ENCODE measurements around the gene HMGCS2.
"Not testable (repeated sequence)": the region's sequence is repeated elsewhere in the genome, so short reads cannot be mapped to it uniquely, and the experiment has no call there.

The HMGCS2 gene

DNA sequence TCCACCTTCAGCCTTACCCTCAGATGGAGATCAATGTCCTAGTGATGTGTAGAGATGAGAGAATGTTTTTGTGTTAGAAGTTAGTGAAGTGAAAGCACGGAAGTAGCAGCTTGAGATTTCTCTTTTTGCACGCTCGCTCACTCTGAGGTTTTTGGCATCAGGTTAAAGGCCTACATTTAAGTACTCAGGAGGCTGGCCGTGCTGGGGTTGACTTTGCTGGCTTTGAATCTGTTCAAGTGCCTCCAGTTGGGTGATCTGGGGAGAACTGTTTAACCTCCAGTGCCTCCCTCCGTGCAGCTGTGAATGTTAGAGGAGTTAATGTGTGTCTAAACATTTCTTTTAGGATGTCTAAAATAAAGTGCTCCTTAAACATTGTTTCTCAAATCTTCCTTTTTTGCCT lies 43.1 kb downstream of the HMGCS2 start:
- no peak for DNase-seq

DNA sequence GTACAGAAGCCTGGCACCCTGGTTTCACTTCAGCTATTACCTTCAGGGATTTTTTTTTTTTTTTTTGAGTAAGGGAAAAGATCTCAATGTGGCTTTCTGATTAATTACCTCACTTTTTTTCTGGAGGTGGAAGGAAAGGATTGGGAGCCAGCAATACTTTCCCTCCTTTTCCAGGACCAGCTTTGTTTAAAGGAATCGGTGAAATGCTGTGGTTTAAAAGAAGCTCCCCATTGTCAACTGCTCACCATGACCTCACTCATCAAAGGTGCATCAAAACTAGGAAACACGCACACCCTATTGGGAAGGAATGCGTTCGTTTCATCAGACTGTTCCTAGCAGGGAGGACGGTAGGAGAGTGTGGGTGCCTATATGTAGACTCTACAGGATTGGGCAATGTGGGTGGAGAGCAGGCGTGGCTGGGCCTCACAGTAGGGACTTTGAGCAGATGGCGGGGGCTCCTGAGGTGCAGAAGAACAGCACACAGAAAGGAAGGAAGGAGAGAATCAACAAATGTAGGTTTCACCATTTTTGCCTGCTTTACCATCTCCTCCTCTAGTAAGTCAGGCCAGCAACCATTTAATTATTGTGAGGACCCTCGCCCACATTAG lies 44.0 kb downstream of the HMGCS2 start:
- no peak for DNase-seq

DNA sequence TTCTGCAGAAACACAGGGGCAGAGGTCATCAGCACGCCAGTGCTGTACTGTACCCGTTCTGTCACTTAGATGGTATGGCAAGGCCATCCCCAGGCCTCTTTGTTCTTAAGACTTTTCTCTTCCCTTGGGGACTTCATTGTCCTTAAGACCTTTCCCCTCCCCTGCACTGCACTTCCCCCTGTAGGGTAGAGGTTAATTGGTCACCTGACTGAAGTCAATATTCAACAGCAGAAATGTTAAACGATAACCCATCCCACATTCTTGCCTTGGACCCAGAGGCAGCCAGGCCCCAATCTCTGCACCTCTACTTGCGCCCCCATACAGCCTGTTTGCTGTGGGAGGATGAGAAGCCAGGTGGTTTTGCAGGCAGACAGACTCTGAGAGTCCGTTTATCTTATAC lies 46.8 kb downstream of the HMGCS2 start:
- DNase-seq = no peak

DNA sequence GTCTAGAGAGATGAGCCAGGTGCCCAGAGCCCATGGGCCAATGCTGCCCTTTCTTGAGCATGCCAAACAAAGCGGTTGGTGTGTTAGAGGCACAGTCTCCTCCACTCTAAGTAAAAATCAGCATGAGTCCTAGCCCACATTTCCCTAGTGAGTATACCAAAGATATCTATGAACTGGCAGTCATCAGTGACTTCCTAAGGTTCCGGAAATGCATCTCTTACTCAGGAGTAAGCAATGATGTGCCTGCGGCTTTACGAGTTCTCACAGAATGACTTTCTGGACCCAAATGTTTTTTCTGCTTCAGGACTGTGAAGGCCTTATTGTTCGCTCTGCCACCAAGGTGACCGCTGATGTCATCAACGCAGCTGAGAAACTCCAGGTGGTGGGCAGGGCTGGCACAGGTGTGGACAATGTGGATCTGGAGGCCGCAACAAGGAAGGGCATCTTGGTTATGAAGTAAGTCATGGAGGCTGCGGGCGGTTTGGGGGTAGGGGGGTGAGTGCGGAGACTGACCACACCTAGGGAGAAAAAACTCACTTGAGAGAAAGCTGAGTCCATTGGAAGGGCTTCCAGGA lies 47.8 kb downstream of the HMGCS2 start:
- no peak for DNase-seq

DNA sequence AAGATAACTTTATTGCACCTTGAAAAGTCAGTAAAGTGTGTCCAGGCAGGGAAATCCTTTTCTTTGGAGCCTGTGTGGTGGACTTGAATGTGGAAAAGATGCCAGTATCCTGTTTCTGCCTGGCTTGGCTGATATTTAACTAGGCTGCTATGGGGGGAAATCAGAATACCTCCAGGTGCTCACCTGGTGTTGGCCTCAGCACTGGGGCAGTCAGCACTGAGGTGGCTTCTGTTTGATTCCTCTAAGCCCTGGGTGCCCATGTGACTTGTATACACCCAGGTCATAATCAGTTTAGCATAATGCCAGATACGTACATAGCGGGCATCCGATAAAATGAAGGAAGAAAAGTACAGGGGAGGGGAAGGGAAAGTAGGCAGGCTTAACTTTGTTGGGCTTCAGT lies 49.7 kb downstream of the HMGCS2 start:
- no peak for DNase-seq

DNA sequence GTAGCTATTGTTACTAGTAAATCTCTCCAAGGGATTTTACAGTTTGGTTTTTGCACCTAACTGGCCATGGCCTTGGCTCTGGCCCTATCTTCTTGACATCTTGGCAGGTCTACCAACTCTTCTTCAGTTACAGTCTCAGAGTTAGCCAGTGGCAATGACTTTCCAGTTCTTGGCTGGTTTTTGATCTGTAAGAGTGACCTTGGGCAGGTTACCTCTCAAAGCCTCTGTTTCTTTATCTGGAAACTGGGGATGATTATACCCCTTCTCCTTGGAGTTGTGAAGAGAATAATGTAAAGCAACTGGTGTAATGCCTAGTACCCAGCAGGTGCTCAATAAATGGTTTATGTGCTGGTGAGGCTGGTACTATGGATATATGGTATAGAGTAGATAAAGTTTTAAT lies 50.3 kb downstream of the HMGCS2 start:
- DNase-seq = no peak

DNA sequence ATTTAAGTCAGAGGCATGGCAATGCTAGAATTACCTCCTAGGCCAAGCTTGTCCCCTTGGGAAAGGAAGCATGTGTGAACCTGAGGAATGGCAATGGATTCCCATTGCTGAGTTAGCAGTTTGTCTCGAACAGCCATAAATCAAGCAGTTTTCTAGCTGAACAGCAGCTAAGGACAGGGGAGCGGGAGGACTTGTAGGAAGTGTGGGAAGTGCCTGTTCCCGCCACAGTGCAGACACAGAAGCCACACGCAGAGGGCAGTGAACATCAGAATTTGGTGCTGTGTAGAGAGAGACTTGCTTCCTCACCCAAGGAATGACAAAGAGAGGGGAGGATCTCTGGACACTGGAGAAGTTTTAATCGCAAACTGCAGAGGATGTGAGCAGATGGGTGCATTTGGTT lies 53.2 kb downstream of the HMGCS2 start:
- peak; percentile 34 for DNase-seq

DNA sequence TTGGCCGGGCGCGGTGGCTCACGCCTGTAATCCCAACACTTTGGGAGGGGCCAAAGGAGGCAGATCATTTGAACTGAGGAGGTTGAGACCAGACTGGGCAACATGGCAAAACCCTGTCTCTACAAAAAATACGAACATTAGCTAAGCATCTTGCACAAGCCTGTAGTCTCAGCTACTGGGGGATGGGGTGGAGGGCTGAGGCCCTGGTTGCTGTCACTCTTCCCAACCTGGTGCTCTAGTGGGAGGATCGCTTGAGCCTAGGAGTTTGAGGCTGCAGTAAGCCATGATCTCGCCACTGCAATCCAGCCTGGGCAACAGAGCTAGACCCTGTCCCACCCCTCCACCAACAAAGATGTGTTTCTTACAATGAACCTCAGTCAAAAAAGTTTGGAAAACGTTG lies 54.1 kb downstream of the HMGCS2 start:
- DNase-seq = peak; percentile 14

DNA sequence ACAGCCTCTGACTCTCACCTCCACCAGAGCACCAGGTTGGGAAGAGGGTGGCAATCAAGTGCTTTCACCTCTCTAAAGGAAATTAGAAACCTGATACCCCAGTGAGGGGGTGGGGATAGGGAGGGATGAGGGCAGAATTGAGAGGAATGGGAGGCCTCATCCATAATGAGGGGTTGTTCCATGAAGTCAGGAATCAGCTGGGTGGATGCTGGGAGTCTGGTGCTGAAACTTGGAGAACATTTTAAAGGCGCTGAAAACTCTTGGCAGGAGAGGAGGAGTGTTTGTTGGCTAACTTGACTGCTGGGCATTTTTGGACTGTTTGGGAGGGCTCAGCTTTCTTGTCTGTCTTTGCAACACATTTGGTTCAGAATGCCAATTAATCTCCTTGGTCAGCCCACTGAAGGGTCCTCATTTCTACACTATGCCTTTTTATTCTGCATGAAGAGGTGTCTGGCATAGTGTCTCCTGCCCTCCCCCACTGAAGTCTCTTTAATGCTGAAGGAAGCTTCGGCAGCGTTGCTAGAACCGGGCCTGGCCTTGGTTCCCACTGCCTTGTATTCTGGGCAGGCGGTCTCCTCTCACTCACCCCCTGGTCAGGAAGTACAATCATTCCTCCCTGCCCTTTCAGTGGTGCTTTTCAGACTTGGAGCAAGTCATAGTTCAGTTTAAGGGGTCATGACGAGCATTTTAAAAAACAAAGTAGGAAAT lies 54.8 kb downstream of the HMGCS2 start:
- no peak for DNase-seq

DNA sequence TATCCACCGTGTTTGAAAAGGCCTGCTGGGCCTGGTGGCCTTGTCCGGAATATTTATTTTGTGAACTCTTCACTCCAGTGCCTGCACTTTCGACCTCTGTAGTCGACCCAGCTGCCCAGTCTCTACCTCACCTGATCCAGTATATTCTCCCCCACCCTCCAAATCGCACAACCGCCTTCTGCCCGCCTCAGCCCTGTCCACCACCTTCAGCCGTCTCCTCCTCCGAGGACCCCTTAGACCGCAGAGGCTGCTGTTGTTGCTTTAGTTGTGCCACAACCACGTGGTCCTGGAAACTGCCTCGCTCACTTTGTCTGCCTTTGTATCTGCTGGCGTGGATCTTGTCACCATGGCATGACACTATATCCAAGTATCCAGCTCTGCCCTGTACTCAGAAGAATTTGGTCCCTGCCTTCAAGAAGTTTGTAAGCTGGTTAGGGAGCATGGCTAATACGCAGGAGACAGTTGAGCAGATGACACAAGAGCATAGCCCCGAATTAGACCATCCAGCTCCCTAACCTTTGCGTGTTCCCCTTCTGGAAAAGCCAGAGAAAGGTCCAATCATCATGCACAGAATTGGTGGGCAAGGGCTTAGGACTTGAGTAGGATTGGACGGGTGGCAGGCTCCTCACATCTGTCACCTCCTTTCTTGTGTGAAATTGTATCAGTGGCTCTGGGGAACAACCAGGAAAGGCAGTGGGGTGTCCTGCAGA lies 55.5 kb downstream of the HMGCS2 start:
- DNase-seq = peak; percentile 11

DNA sequence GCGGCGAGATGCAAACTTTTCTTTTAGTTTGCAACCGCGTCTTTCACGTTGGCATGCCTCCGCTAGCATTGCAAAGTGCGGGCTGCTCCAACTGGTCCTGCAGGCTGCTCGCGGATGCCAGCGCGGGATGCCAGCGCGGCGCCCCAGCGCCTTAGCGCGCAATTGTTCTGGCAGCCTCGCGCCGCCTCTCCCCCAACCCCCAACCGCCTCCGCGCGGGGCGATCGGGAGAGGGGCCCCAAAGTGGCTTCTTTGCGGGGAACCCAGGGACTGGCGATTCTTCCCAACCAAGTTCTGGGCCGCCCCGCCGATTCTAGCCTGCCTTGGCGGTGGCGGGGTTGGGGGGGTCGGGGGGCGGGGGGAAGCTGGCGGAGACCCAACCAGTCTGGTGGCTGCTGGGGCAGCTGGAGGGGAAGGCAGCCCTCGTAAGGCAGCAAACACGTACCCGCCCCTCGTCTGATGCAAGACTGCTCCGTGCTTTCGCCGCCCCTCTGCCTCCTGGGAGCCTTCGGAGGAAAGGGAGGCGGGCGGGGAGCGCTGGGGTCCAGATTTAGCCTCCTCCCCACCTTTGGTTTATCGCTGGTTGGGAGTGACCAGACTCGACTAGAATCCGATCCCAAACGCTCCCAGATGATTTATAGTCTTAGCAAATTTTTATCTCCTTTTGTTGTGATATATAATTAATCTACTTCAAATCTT lies 56.2 kb downstream of the HMGCS2 start:
- DNase-seq = peak; percentile 87

DNA sequence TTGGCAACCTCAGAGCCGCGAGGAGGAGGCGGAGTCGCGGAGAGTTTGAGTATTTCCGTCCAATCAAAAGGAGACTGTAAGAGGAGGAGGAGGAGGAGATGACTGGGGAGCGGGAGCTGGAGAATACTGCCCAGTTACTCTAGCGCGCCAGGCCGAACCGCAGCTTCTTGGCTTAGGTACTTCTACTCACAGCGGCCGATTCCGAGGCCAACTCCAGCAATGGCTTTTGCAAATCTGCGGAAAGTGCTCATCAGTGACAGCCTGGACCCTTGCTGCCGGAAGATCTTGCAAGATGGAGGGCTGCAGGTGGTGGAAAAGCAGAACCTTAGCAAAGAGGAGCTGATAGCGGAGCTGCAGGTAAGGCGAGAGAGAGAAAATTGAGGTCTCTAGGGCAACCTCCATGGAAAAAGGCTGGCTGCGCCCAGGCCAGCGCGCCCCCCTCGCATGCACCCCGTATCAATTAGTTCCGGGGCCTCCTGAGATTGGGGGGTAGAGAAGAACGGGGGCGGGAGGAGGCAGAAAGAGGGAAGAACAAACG lies 56.8 kb downstream of the HMGCS2 start, which contains the start of gene PHGDH:
Gene PHGDH (plus strand): TSS at position 131 of the 538 bp plus-strand sequence. CDS start 89 bp downstream, at position 220.
- peak; percentile 90 for DNase-seq

DNA sequence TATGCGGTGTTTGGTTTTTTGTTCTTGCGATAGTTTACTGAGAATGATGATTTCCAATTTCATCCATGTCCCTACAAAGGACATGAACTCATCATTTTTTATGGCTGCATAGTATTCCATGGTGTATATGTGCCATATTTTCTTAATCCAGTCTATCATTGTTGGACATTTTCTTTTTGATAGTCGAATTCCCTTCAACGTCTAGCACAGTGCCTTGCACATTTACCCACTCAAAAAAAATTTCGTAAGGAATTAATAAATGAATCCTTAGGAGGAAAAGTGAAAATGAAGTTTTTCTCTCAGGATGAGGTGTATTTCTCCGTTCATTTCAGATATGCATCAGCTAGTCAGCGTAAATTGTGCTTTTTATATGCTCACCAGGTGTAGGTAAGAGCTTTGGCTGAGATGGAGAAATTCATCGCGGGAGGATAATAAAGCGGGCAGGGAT lies 57.3 kb downstream of the HMGCS2 start:
- not testable (repeated sequence) for DNase-seq

DNA sequence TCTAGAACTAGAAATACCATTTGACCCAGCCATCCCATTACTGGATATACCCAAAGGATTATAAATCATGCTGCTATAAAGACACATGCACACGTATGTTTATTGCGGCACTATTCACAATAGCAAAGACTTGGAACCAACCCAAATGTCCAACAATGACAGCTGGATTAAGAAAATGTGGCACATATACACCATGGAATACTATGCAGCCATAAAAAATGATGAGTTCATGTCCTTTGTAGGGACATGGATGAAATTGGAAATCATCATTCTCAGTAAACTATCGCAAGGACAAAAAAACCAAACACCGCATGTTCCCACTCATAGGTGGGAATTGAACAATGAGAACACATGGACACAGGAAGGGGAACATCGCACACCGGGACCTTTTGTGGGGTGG lies 62.1 kb downstream of the HMGCS2 start:
- not testable (repeated sequence) for DNase-seq

DNA sequence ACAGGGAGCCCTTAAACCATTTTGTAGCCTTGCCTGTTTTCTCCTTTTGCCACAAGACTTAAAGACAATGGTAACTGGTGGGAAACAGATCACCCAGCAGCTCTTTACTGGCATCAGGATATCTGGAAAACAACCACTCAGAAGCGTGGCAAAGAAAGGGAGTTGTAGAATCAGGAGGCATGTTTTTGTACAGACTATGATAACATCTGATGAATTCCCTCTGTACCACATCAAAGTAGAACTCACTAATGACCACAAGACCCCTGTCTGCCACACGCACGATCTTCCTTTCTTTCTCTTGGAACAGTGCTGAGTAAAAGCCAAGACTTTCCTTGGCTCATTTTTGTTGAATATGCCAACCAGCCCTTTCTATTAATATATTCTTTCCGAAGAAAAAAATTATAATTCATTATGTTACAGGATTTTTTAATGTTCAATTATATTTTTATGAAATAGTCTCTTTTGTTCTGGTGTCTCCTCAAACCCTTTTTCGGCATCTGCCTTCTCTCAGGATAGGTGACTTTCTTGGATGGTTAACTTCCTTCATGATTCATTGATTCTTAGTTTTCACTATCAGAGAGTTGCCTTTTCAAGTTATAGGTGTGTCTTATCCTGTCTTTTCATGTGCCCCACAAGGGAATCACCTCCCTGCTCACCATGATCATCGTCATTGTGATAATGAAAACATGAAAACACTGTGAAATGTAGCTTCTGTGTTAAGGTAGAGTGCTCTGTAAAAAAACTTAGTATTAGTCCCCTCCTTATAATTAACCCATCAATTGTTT lies 64.8 kb downstream of the HMGCS2 start:
- DNase-seq = no peak

DNA sequence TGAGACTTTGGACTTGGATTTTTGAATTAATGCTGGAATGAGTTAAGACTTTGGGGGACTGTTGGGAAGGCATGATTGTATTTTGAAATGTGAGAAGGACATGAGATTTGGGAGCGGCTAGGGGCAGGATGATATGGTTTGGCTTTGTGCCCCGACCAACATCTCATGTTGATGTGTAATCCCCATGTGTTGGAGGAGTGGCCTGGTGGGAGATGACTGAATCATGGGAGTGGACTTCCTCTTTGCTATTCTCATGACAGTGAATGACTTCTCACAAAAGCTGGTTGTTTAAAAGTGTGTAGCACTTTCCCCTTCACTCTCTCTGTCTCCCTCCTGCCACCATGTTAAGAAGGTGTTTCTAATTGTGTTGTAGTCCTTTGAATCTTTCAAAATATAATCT lies 66.3 kb downstream of the HMGCS2 start:
- DNase-seq = peak; percentile 54

DNA sequence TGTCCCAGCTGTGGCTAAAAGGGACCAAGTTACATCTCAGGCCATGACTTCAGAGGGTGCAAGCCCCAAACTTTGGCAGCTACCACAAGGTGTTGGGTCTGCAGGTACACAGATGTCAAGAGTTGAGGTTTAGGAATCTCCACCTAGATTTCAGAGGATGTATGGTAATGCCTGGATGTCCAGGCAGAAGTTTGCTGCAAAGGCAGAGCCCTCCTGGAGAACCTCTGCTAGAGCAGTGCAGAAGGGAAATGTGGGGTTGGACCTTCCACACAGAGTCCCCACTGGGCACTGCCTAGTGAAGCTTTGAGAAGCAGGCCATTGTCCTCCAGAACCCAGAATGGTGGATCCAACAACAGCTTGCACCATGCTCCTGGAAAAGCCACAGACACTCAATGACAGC lies 67.0 kb downstream of the HMGCS2 start:
- DNase-seq = no peak

DNA sequence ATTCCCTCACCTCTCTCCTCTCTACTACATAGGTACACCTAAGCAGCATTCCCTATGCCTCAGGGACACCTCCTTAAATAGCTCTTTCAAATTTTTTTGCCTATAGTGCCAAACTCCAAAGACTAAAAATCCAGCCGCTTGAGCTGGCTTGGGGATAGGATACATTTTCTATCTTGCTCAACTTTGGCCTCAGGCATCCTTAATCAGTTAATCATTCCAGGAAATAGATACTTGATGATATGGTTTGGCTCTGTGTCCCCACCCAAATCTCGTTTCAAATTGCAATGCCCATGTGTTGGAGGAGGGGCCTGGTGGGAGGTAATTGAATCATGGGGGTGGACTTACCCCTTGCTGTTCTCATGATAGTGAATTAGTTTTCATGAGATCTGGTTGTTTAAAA lies 68.4 kb downstream of the HMGCS2 start:
- no peak for DNase-seq
